Retinal pigment epithelial cell (primary cell): ENCODE results near the gene NFIB.

Experiments
- DNase-seq: peaks from one replicate; pipeline ENCODE4 v3.0.0-alpha.2; 2010; ENCODE audit warnings: low read depth
- H3K4me3 ChIP-seq: 2 replicates; pipeline ENCODE4 v1.5.1; 2011; ENCODE audit warnings: mild to moderate bottlenecking, low read length, control low read depth, moderate library complexity
- CTCF ChIP-seq: conservative IDR thresholded peaks from 2 replicates; pipeline ENCODE4 v1.5.1; 2011; ENCODE audit warnings: low read depth, low read length, control low read depth, inconsistent platforms

NFIB gene

GRCh38 chr9:14304259-14304658 lies 9.7 kb downstream of the NFIB start:
- DNase-seq: no peak
- no peak overlapping the region for H3K4me3 ChIP-seq
- TF ChIP-seq CTCF: no peak

GRCh38 chr9:14303521-14303920 lies 10.4 kb downstream of the NFIB start:
- TF ChIP-seq CTCF: no peak
- H3K4me3 ChIP-seq: no peak overlapping the region
- DNase-seq: no peak

DNA sequence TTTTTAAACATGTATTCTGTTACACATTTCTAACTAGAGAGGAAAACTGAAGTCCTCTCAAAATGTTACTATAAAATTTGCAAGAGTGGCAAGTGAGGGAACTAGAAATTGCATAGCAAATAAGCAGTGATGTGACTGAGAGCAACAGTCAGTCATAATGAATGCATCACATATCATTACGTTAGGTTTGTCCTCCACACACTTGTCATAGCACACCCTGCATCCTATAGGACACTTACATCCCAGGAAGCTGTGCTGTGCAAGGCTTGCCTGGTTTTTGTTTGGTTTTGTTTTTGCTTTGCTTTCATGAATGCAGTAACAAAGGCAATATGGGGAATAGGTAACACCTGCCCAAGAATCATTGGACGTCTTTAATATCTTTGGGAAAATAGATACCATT lies 10.8 kb downstream of the NFIB start:
- H3K4me3 ChIP-seq: no peak overlapping the region
- TF ChIP-seq CTCF: no peak
- DNase-seq: no peak

GRCh38 chr9:14302405-14302804 lies 11.5 kb downstream of the NFIB start:
- H3K4me3 ChIP-seq: no peak overlapping the region

DNA sequence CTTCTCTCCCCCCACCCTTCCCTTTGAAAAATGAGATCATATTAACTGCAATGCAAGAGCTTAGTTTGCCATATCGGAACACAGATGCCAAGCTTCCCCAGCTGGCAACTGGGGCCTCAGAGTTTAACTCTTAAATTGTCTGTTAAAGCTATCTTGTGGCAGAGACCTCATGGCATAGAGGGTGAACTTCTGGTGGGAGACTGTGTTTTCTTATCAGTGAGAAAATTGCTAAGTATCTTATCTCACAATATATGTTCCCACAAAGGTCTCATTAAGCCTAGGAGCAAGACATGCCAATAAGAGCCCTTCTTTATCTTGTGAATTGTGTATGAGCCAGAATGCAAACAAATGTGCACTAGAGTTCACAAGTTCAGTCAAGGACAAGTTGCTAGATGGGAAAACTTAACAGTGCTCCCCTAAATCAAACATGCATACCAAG lies 12.3 kb downstream of the NFIB start:
- no peak for DNase-seq
- H3K4me3 ChIP-seq: no peak overlapping the region
- no peak for TF ChIP-seq CTCF

More at GRCh38 chr9:14302405-14302804, 11.5 kb downstream of the NFIB start:
- DNase-seq: no peak
- TF ChIP-seq CTCF: no peak

- no peak overlapping the region for H3K4me3 ChIP-seq
- TF ChIP-seq CTCF: no peak
- no peak for DNase-seq
Measured at GRCh38 chr9:14301006-14301405, 12.9 kb downstream of the NFIB start.

DNA sequence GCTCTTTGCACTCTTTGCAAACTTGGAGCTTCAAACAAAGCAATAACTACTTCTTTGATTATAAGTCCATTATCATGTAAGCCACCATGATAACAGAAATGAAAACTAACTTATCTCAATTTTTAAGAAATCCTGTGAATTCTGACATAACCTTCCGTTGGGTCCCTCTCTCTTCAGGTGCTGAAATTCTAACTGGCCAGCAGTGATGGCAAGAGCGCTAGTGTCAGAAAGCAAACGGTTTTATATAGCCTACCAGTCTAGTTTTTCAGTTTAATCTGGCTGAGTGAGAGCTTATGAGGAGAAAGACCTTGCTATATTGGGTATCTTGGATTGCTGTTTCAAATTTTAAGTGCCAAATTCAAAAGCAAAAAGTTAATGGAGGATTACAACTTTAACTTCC lies 13.4 kb downstream of the NFIB start:
- no peak overlapping the region for H3K4me3 ChIP-seq
- TF ChIP-seq CTCF: no peak
- no peak for DNase-seq
